Uterus (tissue), 4 donors: Measurements from ENCODE around the gene FBXO47. TPM values are rescaled to one million over a fixed set of nuclear protein-coding genes. Genes with fewer than 3 reads are reported as not detected.
A peak's percentile ranks its signal among the peaks of the same experiment; 100 is the strongest.

Experiments
- DNase-seq, 2 donors: peaks; one replicate each; pipeline ENCODE4 v3.0.0-alpha.2; 2019 to 2020
- H3K27ac ChIP-seq, 2 donors: fragments of 200-600 bp; sonication (generic); 1 replicate in 1 of 2; 2 replicates in 1 of 2; pipeline ENCODE4 v1.5.1; 2016 to 2018
- H3K27me3 ChIP-seq, 2 donors: fragments of 200-600 bp; sonication (generic); one replicate each; pipeline ENCODE4 v1.5.1; 2018 to 2019; ENCODE audit warnings: control low read depth in 1 of 2
- H3K36me3 ChIP-seq, 2 donors: fragments of 200-600 bp; sonication (generic); one replicate each; pipeline ENCODE4 v1.5.1; 2019; ENCODE audit warnings: control low read depth in 1 of 2
- H3K4me1 ChIP-seq, 2 donors: fragments of 200-600 bp; sonication (generic); one replicate each; pipeline ENCODE4 v1.5.1; 2018 to 2019; ENCODE audit warnings: control low read depth in 1 of 2
- H3K4me3 ChIP-seq, 2 donors: fragments of 200-600 bp; sonication (generic); 1 replicate in 1 of 2; 2 replicates in 1 of 2; pipeline ENCODE4 v1.5.1; 2018 to 2019; ENCODE audit warnings: mild to moderate bottlenecking in 1 of 2
- H3K9me3 ChIP-seq, 2 donors: fragments of 200-600 bp; sonication (generic); one replicate each; pipeline ENCODE4 v1.5.1; 2019; ENCODE audit warnings: control low read depth in 1 of 2
- CTCF ChIP-seq, 4 experiments: fragments of 200-600 bp in 2 of 4; fragments of 450-650 bp in 2 of 4; sonication (generic) in 2 of 4; IDR thresholded peaks; one replicate each; pipeline ENCODE4 v1.5.1; 2016 to 2019; ENCODE audit warnings: antibody characterized with exemption in 4 of 4, mild to moderate bottlenecking in 2 of 4, moderate library complexity in 1 of 4
- POLR2A ChIP-seq, 2 donors: fragments of 450-650 bp; IDR thresholded peaks; one replicate each; pipeline ENCODE4 v1.6.1; 2016; ENCODE audit warnings: antibody characterized with exemption in 2 of 2, mild to moderate bottlenecking in 1 of 2, moderate library complexity in 1 of 2
- intact Hi-C: fragments of 100-400 bp; cut with DNase I; formaldehyde crosslinking; loops from one replicate; pipeline ENCODE4 v1.15.1; 2023; ENCODE audit warnings: low total_unique reads
- total RNA-seq, 4 donors: library from RNA; depleted of rRNA in 3 of 4; stranded (reverse); fragments of >200 nt in 3 of 4; gene quantifications; one replicate each; pipeline versions ENCODE4 v1.1.0 to v1.2.4, GENCODE V29; 2014 to 2023
- donor health status: DM: yes; HTN: yes; CAD: no.

The FBXO47 gene
- total RNA-seq, 4 donors from 2014 or later = 0.14 TPM; not detected in 3

DNA sequence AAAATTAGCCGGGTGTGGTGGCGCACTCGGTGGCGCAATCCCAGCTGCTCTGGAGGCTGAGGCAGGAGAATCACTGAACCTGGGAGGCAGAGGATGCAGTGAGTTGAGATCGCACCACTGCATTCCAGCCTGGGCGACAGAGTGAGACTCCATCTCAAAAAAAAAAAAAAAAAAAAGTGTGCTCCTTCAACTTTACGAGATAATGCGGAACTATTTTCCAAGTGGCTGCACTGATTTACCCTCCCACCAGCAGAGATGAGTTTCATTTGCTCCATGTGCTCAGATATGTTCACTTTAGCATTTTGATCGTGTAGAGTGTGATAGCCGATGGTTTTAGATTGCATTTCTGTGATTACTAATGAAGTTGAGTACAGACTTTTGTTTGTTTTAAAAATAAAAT lies 61.8 kb downstream of the FBXO47 start:
- TF ChIP-seq POLR2A (IDR thresholded peaks at IDR 0.05) (no peak), CTCF (IDR thresholded peaks at IDR 0.05) (no peak)
- no peak overlapping the region for H3K4me3 ChIP-seq
- H3K27ac ChIP-seq = peak overlapping the region in 1 of 2 donors; percentile 69
- H3K27me3 ChIP-seq = no peaks in the 10 kb centered on the region
- peaks cover 0 to 27% of the 10 kb centered on the region in 2 donors for H3K4me1 ChIP-seq
- H3K36me3 ChIP-seq = no peaks in the 10 kb centered on the region
- no peak for DNase-seq
- intact Hi-C loops = no loop called here
- no peaks in the 10 kb centered on the region for H3K9me3 ChIP-seq

GRCh38 chr17:38904892-38905291 lies 62.3 kb downstream of the FBXO47 start:
- H3K36me3 ChIP-seq = no peaks in the 10 kb centered on the region
- no peaks in the 10 kb centered on the region for H3K27me3 ChIP-seq
- no peaks in the 10 kb centered on the region for H3K9me3 ChIP-seq
- no peak overlapping the region for H3K27ac ChIP-seq
- TF ChIP-seq CTCF (IDR thresholded peaks at IDR 0.05) = no peak
- no peak for TF ChIP-seq POLR2A (IDR thresholded peaks at IDR 0.05)
- H3K4me1 ChIP-seq = peaks cover 0 to 27% of the 10 kb centered on the region in 2 donors
- no peak overlapping the region for H3K4me3 ChIP-seq
- DNase-seq = no peak
- intact Hi-C loops = no loop called here

DNA sequence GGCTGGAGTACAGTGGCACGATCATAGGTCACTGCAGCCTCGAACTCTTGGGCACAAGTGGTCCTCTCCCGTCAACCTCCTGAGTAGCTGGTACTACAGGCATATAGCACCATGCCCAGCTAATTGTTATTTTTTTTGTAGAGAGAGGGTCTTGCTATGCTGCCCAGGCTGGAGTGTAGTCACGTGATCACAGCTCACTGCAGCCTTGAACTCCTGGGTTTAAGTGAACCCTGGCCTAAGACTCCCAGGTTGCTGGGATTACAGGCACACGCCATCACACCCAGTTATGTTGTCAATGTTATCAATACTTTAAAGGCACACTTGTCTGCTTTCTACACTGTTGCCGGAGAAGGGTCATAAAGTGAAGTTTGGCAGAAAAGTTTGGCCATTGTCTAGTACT lies 63.8 kb downstream of the FBXO47 start:
- Histone ChIP-seq H3K27me3 (no peaks in the 10 kb centered on the region), H3K27ac (peak overlapping the region in 1 of 2 donors; percentile 69), H3K9me3 (no peaks in the 10 kb centered on the region), H3K4me1 (peaks cover 4 to 35% of the 10 kb centered on the region in 2 donors), H3K36me3 (no peaks in the 10 kb centered on the region), H3K4me3 (no peak overlapping the region)
- intact Hi-C loops = no loop called here
- no peak for DNase-seq
- TF ChIP-seq CTCF (IDR thresholded peaks at IDR 0.05) = no peak
- no peak for TF ChIP-seq POLR2A (IDR thresholded peaks at IDR 0.05)

- DNase-seq = peak; percentile 69 to 78
- Histone ChIP-seq H3K4me1 (peaks cover 8 to 40% of the 10 kb centered on the region in 2 donors), H3K4me3 (no peak overlapping the region), H3K27me3 (no peaks in the 10 kb centered on the region), H3K36me3 (no peaks in the 10 kb centered on the region), H3K27ac (peak overlapping the region; percentile 50 to 69), H3K9me3 (no peaks in the 10 kb centered on the region)
- TF ChIP-seq POLR2A (IDR thresholded peaks at IDR 0.05) (no peak), CTCF (IDR thresholded peaks at IDR 0.05) (no peak)
- intact Hi-C loops = no loop called here
Observed at GRCh38 chr17:38900978-38901656, 66.1 kb downstream of the FBXO47 start.

- no peak for TF ChIP-seq CTCF (IDR thresholded peaks at IDR 0.05)
- no peak for TF ChIP-seq POLR2A (IDR thresholded peaks at IDR 0.05)
- no peak for DNase-seq
- intact Hi-C loops = no loop called here
- Histone ChIP-seq H3K27me3 (no peaks in the 10 kb centered on the region), H3K9me3 (no peaks in the 10 kb centered on the region), H3K27ac (peak overlapping the region; percentile 56 to 61), H3K4me1 (peaks cover 8 to 40% of the 10 kb centered on the region in 2 donors), H3K36me3 (no peaks in the 10 kb centered on the region), H3K4me3 (no peak overlapping the region)
Observed at GRCh38 chr17:38899421-38899820, 67.8 kb downstream of the FBXO47 start.
